Stimulated activated naive CD8-positive, alpha-beta T cell treated with anti-CD3 and anti-CD28 coated beads, Interleukin-15, amount 100 ng/mL, for 72 hours (primary cell): Measurements from ENCODE around the gene WDR45.

Source experiments
- ATAC-seq: fragments of 150-1000 bp; cut with Tn5 transposase; 2 replicates; pipeline ENCODE4 v1.10.0; 2021; ENCODE audit warnings: mild to moderate bottlenecking, moderate library complexity
- DNase-seq, 2 donors: peaks; one replicate each; pipeline ENCODE4 v3.0.0; 2021 to 2022
- H3K27ac Mint-ChIP-seq, 2 donors: one replicate each; pipeline ENCODE4 v1.8.0; 2022; ENCODE audit warnings: mild to moderate bottlenecking in 2 of 2, mixed read lengths in 2 of 2, moderate library complexity in 2 of 2
- H3K27me3 Mint-ChIP-seq: one replicate; pipeline ENCODE4 v1.8.0; 2022; ENCODE audit warnings: mixed read lengths
- H3K4me1 Mint-ChIP-seq: one replicate; pipeline ENCODE4 v1.8.0; 2022; ENCODE audit warnings: mild to moderate bottlenecking, mixed read lengths
- H3K4me3 Mint-ChIP-seq, 2 donors: one replicate each; pipeline ENCODE4 v1.8.0; 2022; ENCODE audit warnings: mild to moderate bottlenecking in 2 of 2, mixed read lengths in 2 of 2, moderate library complexity in 1 of 2
- H3K9me3 Mint-ChIP-seq, 2 donors: one replicate each; pipeline ENCODE4 v1.8.0; 2022; ENCODE audit warnings: mixed read lengths in 2 of 2

Gene WDR45

DNA sequence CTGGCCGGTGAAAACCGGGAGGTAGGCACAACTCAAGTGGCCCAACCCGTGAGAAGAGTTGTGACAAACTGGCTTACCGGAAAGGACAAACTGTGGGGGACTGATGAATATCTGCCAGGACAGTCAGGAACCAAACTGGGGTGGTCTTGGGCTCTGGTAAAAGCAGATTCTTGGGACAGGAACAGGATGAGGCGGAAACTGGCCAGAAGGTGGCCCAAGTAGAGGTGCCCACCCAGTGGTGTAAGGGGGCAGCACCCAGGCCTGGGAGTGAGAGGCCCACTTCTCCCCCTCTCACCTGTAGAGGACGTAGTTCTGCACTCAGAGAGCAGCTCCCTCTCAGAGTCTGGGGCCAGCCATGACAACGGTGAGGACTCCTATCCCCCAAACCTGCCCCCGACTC lies 15.0 kb downstream of the WDR45 start:
- H3K4me3 Mint-ChIP-seq: no peak overlapping the region

DNA sequence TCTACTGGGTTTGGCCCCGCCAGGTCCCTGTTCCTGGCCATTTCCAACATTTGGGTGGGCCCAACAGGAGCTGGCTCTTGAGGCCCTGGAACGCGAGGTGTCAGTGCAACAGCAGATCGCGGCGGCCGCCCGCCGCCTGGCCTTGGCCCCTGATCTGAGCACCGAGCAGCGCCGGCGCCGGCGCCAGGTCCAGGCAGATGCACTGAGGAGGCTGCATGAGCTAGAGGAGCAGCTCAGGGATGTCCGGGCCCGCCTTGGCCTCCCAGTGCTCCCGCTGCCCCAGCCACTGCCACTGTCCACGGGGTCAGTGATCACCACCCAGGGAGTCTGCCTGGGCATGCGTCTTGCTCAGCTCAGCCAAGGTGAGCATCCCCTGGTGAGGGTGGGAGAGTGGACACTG lies 15.4 kb downstream of the WDR45 start:
- no peaks in the 10 kb centered on the region for H3K27me3 Mint-ChIP-seq
- no peaks in the 10 kb centered on the region for H3K9me3 Mint-ChIP-seq
- peak overlapping the region in 1 of 2 donors; percentile 76 for H3K27ac Mint-ChIP-seq
- ATAC-seq (no peak), DNase-seq (no peak)
- H3K4me1 Mint-ChIP-seq: no peaks in the 10 kb centered on the region
- no peak overlapping the region for H3K4me3 Mint-ChIP-seq

More for the DNA sequence above, 15.0 kb downstream of the WDR45 start:
- H3K27me3 Mint-ChIP-seq: no peaks in the 10 kb centered on the region
- H3K27ac Mint-ChIP-seq: peak overlapping the region in 1 of 2 donors; percentile 76
- H3K4me1 Mint-ChIP-seq: no peaks in the 10 kb centered on the region
- DNase-seq (no peak), ATAC-seq (no peak)
- H3K9me3 Mint-ChIP-seq: no peaks in the 10 kb centered on the region

DNA sequence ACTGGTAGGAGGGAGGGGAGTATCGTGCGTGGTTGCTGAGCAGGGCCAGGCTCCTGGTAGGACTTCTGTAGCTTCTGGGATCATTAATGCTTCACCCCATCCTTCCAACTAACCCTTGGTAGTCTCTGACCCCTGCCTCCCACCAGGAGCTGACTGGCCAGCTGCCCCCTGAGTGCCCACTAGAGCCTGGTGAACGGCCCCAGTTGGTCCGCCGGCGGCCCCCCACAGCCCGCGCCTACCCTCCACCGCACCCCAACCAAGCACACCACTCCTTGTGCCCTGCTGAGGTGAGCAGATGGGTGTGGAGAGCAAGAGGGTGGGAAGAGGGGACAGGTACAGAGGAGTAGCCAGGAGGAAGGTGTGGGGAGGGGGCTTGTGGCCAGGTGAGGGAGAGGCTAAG lies 16.0 kb downstream of the WDR45 start:
- ATAC-seq (no peak), DNase-seq (no peak)
- Mint-ChIP-seq H3K4me1 (no peaks in the 10 kb centered on the region), H3K4me3 (no peak overlapping the region), H3K9me3 (no peaks in the 10 kb centered on the region), H3K27me3 (no peaks in the 10 kb centered on the region), H3K27ac (no peak overlapping the region)

DNA sequence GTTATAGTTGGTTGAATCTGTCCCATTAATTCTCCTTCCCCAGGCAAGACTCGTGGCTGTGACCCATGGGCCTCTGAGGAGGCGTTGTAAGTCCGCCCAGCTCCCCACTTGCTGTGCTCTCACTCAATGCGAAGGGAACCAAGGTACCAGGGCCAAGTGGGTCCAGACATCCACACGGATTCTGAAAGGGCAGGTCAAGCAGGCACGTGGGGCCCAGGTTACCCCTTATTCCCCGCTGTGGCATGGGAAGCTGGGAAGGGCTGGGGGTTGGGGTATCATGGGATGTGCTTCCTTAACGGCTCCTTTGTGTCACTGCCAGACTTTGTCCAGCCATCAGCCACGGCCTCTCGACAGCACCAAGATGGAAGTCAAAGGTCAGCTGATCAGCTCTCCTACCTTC lies 17.8 kb downstream of the WDR45 start:
- ATAC-seq (no peak), DNase-seq (no peak)
- H3K27ac Mint-ChIP-seq: no peak overlapping the region
- H3K4me1 Mint-ChIP-seq: peaks cover 11% of the 10 kb centered on the region
- no peaks in the 10 kb centered on the region for H3K27me3 Mint-ChIP-seq
- no peaks in the 10 kb centered on the region for H3K9me3 Mint-ChIP-seq
- no peak overlapping the region for H3K4me3 Mint-ChIP-seq

DNA sequence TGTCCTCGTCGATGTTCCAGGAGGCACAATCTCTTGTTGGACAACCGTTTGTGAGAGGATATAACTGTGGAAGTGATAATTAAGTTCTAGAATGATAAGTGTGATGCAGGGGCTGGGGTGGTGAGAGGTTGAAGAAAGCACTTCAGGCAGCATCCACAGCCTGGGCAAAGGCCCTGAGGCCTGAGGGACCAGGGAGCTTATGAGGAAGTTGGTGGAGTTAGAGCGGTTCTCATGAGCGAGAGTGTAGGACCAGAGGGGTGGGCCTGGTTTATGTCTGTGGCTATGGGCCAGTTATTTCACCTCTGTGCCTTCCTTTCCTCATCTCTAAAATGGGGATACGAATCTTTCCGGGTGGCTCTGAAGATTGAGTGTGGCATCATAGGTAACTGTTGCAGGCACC lies 18.2 kb downstream of the WDR45 start:
- Mint-ChIP-seq H3K27ac (no peak overlapping the region), H3K4me1 (peaks cover 13% of the 10 kb centered on the region), H3K27me3 (no peaks in the 10 kb centered on the region), H3K4me3 (no peak overlapping the region), H3K9me3 (no peaks in the 10 kb centered on the region)
- DNase-seq (no peak), ATAC-seq (no peak)

DNA sequence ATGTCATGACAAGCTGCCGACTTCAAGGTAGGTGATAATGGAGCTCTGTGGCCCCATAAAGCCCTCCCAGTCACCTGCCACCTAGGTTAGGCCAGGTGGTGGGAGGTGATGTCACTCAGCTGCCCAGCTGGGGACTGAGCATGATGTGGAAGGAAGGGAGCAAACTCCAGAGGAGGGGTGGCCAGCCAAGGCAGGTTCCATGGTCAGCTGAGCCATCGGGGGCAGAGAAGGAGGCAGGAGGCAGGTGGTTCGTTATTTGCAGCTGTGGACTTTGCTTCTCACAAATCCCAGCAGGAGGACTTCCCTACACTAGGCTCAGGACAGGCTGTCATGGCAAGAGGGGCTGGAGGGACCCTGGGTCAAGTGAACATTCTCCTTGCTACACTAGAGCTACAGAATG lies 18.8 kb downstream of the WDR45 start:
- H3K9me3 Mint-ChIP-seq: no peaks in the 10 kb centered on the region
- DNase-seq: no peak
- H3K27ac Mint-ChIP-seq: no peak overlapping the region
- no peak for ATAC-seq
- peaks cover 13% of the 10 kb centered on the region for H3K4me1 Mint-ChIP-seq
- no peaks in the 10 kb centered on the region for H3K27me3 Mint-ChIP-seq
- H3K4me3 Mint-ChIP-seq: no peak overlapping the region

DNA sequence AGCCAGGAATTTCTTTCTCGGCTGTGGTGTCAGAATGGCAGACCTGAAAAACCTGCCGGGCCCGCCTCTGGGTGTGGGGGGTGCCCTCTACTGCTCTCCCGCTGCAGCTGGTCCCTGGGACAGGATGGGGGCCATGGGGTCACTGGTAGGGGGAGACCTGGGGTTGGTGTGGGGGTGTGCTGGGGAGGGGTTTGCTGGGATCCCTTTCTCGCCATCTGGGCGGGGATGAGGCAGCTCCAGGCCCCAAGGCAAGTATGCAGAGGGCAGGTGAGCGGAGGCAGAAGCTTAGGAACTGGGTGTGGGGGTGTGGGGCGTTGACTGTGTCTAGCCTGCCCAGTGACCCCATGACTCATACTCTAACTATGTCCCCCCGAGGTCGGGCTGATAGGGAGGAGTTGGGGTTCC lies 20.0 kb downstream of the WDR45 start:
- no peak overlapping the region for H3K27ac Mint-ChIP-seq
- H3K27me3 Mint-ChIP-seq: no peaks in the 10 kb centered on the region
- ATAC-seq (no peak), DNase-seq (no peak)
- H3K4me3 Mint-ChIP-seq: no peak overlapping the region
- H3K9me3 Mint-ChIP-seq: no peaks in the 10 kb centered on the region
- H3K4me1 Mint-ChIP-seq: peaks cover 21% of the 10 kb centered on the region

DNA sequence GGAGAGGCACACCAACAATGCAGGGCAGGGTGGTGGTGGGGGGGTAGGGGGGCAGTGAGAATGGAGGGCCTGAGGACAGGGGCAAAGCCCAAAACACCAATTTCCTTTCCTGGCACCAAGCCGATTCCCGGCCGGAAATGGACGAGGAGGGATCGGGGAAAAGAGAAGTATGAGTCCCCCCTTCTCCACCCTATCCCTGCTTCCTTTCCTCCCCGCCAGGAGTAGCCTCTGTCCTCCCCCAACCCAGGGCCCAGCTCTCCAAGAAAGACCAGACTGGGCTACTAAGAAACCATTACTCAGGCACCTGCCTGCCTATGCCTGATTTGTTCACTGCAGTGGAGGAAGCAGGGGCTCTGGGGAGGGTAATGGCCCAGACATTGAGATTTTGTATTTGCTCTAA lies 20.5 kb downstream of the WDR45 start:
- no peak overlapping the region for H3K27ac Mint-ChIP-seq

DNA sequence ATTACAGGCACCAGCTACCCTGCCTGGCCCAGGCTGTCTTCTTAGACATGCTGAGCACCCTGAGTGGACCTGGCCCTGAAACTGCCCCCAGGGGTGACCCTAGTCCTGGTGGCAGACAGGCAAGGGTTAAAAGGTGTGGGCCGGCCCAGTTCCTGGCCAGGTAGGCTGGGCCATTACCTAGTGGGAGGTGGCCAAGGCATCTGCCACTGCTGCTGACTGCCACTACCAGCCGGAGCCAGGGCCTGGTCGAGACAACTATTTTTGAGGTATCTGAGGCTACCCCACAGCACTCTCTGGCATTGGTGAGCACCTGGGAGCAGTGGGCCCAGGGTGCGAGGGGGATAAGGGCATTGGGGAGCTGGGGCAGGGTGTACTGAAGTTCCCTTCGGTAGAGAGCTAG lies 20.9 kb downstream of the WDR45 start, which contains the start of gene CCDC120:
Gene CCDC120 (plus strand): TSS at position 206 of the 400 bp plus-strand sequence. CDS start 3,043 bp downstream, outside the sequence.
- Mint-ChIP-seq H3K4me3 (no peak within 1 kb of the TSS), H3K9me3 (no peaks in the 10 kb centered on the region), H3K27ac (peak within 1 kb of the TSS in 1 of 2 donors; percentile 95), H3K4me1 (peaks cover 30% of the 10 kb centered on the region), H3K27me3 (no peaks in the 10 kb centered on the region)
- DNase-seq: no peak
- no peak for ATAC-seq

More for the DNA sequence above, 20.5 kb downstream of the WDR45 start:
- DNase-seq (no peak), ATAC-seq (no peak)
- no peak overlapping the region for H3K4me3 Mint-ChIP-seq
- no peaks in the 10 kb centered on the region for H3K27me3 Mint-ChIP-seq
- no peaks in the 10 kb centered on the region for H3K9me3 Mint-ChIP-seq
- H3K4me1 Mint-ChIP-seq: peaks cover 26% of the 10 kb centered on the region

DNA sequence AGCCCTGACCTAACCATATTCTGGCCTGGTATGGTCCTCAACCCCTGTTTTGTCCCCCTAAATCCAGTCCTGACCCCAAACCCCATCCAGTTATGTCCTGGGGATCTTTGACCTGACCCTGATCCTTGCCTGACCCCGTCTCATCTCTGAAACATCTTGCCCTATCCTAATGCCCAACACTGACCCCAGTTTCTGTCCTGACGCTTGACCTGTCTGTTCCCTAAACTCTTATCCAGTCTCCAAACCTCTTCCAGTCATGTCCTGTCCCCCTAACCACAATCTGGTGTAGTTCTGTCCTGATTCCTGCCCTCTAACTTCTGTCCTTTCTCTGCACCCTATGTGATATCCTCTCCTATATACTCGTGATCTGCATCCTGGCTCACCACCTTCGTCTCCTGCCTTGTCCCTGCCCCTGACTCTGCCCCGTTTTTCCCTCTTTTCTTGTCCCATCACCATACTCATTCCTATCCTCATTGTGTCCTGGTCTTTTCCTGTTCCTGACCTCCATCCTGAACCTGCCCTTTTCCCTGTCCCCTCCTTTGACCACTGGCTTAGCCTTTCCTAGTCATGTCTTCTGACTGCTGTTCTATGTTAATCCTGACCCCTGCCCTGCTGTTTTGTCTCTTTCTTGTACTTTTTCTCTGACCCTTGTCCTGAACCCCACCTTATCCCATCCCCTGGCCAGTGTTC lies 25.5 kb downstream of the WDR45 start:
- ATAC-seq: no peak
- peak overlapping the region; percentile 80 to 92 for H3K4me3 Mint-ChIP-seq
- peaks cover 42% of the 10 kb centered on the region for H3K4me1 Mint-ChIP-seq

DNA sequence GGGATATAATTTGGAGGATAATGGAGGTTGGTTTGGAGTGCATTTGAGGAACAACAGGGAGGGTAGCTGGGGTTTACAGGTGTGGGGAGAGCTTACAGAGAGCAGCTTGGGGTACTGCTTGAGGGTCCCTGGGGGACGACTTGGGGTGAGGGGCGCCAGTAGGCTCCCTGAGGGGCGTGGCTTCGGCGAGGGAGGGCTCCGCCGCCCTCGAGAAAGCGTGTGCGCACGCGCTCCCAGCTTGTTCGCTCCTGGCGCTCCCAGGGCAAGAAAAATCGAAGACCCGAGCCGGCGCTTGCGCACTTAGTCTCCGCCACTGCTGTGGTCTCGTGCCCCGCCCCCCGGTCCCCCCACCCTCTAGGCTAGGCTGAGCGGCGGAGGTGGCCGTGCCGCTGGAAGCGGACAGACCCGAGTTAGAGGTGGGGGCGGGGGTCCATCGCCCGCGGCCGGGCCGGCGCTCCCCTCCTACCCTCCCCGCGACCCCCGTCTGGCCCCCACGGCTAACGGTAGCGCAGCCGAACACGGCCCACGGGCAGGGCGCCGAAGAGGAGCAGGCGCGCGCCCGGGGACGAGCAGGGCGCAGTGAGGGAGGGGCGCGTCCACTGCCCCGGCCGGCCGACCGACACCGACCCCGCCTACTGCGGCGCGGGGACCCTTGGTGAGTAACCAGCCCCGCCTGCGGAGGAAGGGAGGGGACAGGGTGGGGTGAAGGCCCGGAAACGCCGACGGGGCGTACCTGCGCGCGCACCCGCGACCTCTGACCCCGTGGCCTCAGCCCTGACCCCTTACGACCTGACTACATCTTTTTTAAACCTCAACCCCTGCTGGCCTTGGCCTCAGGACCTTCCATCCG lies 26.2 kb downstream of the WDR45 start:
- Mint-ChIP-seq H3K4me3 (peak overlapping the region; percentile 80 to 92), H3K9me3 (peaks cover 0 to 5% of the 10 kb centered on the region in 2 donors), H3K27me3 (no peaks in the 10 kb centered on the region), H3K4me1 (peaks cover 42% of the 10 kb centered on the region), H3K27ac (peak overlapping the region; percentile 89 to 96)
- ATAC-seq (peak; percentile 90), DNase-seq (peak; percentile 33 to 66)

More for the DNA sequence above, 25.5 kb downstream of the WDR45 start:
- DNase-seq: no peak
- H3K9me3 Mint-ChIP-seq: peaks cover 0 to 5% of the 10 kb centered on the region in 2 donors
- no peaks in the 10 kb centered on the region for H3K27me3 Mint-ChIP-seq
- peak overlapping the region in 1 of 2 donors; percentile 85 for H3K27ac Mint-ChIP-seq

DNA sequence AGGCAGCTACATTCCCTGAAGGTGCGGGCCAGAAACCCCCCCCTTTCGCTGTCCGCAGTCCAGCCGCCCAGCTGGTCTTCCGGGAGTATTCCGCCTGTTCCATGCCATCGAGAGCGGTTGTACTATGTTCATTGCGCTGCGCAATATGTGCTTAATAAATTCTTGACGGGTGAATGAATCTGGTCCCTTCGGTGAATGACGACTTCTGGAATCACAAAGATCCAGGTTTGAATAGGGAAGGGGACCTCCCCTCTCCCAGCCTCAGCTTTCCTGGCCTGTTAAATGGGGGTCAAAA lies 35.8 kb downstream of the WDR45 start:
- peaks cover 41% of the 10 kb centered on the region for H3K4me1 Mint-ChIP-seq
- DNase-seq (no peak), ATAC-seq (no peak)
- no peaks in the 10 kb centered on the region for H3K9me3 Mint-ChIP-seq
- peak overlapping the region; percentile 74 to 76 for H3K27ac Mint-ChIP-seq
- H3K4me3 Mint-ChIP-seq: peak overlapping the region; percentile 82 to 92
- no peaks in the 10 kb centered on the region for H3K27me3 Mint-ChIP-seq

DNA sequence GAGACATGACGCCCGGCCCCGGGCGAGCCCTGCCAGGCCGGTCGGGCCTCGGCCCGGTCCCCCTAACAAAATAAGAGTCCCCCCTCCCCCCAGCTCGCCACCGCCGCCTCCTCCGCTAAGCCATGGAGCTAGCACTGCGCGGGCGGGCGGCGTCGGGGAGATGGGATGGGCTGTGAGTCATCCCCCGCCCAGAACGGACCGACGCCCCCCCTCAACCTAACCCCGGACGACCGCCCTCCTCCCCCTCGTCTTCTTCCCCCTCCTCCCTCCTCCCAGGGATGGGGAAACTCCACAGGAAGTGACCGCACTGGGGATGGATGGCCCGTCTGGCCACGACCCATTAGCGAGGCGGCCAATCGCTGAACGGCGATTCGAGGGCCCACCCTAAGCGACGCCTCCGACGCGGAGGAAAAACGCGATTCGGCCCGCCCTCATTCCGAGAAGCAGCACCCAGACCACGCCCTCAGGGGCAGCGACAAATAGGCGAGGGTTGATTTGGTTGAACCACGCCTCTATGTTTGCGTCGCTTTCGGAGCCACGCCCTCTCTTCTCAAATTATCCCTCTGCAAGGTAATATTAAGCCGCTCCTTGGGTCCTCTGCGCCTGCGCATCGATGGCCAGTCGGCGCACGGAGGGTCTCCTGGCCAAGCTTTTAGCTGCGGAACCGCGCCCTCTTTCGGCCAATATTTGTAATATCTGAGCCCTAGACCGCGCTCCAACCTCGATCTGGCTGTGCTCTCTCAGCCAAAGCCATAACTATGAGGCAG lies 36.3 kb downstream of the WDR45 start, which contains the start of gene TFE3:
Gene TFE3 (minus strand): TSS at position 138 of the 767 bp plus-strand sequence. CDS start 131 bp downstream, at position 7.
- DNase-seq: peak; percentile 92 to 97
- Mint-ChIP-seq H3K4me3 (peak within 1 kb of the TSS; percentile 92 to 94), H3K27me3 (no peaks in the 10 kb centered on the region), H3K27ac (peak within 1 kb of the TSS; percentile 95 to 98), H3K9me3 (no peaks in the 10 kb centered on the region), H3K4me1 (peaks cover 43% of the 10 kb centered on the region)
- peak; percentile 93 for ATAC-seq

DNA sequence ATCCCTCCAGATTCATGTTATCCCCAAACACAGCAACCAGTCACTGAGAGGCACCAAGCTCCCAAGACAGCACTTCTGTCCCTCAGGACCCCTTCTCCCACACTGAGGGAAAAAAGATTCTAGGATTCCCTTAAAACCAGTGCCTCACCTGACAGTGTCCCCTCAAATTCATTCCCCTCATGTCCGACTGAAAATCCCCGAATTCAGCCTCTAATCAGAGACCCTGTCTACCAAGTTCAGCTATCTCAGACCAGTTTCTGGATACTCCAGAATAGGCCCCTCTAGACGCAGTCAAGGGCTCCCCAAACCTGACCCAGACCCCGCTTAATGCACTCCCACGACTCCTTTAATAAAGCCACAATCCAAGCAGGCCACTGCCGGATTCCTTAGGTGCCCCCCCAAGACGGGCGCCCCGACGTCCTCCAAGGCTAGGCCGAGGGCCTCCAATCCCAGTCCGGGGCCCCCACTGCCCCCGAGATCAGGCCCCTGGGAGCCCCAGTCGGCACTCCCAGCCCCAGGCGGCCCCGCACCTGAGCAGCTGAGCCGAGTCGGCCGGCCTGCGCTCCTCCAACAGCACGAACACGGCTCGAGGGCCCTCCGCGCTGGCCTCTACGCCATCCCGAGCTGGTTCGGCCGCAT lies 37.0 kb downstream of the WDR45 start:
- peaks cover 43% of the 10 kb centered on the region for H3K4me1 Mint-ChIP-seq
- ATAC-seq (no peak), DNase-seq (no peak)

More for the DNA sequence above, 37.0 kb downstream of the WDR45 start:
- Mint-ChIP-seq H3K27ac (peak overlapping the region; percentile 95 to 98), H3K4me3 (peak overlapping the region; percentile 92 to 94), H3K27me3 (no peaks in the 10 kb centered on the region), H3K9me3 (no peaks in the 10 kb centered on the region)
